NCI-H2081 (cell line): ENCODE results near the gene DUSP28.

ENCODE experiments used
- DNase-seq, 2 experiments: peaks; one replicate each; lab custom pipeline; 2025; lab: John Stamatoyannopoulos, UW

Gene DUSP28

DNA sequence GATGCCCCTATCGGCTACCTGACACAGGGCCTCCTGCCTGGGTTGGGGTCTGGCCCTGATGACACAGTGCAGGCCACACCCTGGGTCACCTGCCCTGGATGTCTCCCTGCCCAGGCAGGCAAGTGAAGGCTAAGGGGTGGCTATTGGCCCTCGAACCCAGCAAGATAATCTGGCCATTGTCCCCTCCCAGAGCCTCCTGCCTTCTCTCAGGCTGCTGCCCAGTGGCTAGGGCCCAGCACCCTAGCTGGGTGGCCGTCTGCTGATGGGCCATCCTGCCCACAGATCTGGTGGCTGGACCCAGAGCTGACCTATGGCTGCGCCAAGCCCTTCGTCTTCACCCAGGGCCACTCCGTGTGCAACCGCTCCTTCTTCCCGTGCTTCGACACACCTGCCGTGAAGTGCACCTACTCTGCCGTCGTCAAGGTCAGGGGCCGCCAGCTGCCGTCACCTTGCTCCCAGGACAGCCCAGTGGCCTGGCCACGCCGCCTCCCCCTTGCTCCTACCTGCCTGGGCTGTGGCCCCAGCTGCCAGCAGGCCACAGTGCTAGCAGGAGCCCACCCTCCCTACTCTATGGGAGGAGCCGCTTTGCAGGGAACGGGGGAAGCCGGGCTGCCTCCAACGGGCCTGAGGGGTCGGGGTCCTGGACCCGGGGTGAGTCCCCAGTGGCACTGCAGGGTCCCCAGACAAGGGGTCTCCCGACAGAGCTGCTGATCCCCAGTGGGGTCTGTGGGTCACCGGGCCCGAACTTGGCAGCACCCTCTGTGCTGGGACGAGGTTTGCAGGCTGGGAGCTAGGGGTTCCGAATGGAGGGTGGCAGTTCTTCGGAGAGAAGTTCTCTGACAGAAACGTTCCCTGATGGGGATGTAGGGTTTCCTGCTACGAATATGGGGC is 12.2 kb downstream of the DUSP28 start:
- no peak for DNase-seq

DNA sequence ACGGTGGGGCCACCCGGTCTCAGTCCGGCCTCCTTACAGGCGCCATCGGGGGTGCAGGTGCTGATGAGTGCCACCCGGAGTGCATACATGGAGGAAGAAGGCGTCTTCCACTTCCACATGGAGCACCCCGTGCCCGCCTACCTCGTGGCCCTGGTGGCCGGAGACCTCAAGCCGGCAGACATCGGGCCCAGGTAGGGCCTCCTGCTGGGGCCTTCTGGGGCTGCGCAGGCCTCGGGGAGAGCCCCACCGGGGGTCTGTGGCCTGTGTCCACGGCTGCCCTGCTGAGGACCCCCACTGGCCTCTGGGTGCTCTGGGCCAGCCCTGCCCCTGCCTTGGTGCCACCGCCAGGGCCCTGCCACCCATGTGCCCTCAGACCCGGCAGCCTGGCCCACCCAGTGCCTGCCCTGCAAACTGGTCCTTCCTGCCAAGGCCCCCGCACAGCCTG is 12.9 kb downstream of the DUSP28 start:
- DNase-seq: no peak

DNA sequence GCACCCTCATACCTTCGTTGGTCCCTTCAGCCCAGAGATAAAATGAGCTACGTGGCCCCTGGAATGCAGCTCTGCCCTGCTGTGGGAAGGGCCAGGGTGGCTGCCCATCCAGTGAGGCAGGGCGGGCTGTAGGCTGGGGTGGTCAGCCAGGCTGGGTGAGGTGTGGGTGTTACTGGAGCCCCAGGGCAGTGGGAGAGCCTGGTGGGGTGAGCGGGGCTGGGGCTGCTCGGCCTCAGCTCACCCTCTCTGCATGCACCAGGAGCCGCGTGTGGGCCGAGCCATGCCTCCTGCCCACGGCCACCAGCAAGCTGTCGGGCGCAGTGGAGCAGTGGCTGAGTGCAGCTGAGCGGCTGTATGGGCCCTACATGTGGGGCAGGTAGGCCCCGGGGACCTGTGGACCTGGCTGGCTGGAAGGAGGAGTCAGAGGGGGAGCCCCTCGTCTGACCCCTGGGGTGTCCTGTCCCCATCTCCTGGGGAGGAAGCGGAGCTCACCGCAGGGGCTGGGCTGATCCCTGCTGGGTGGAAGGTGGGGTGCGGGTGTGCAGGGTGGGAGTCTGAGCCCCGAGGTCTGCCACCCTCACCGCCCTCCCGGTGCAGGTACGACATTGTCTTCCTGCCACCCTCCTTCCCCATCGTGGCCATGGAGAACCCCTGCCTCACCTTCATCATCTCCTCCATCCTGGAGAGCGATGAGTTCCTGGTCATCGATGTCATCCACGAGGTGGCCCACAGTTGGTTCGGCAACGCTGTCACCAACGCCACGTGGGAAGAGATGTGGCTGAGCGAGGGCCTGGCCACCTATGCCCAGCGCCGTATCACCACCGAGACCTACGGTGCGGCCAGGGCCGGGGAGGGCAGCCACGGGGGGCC is 13.6 kb downstream of the DUSP28 start:
- DNase-seq: no peak

DNA sequence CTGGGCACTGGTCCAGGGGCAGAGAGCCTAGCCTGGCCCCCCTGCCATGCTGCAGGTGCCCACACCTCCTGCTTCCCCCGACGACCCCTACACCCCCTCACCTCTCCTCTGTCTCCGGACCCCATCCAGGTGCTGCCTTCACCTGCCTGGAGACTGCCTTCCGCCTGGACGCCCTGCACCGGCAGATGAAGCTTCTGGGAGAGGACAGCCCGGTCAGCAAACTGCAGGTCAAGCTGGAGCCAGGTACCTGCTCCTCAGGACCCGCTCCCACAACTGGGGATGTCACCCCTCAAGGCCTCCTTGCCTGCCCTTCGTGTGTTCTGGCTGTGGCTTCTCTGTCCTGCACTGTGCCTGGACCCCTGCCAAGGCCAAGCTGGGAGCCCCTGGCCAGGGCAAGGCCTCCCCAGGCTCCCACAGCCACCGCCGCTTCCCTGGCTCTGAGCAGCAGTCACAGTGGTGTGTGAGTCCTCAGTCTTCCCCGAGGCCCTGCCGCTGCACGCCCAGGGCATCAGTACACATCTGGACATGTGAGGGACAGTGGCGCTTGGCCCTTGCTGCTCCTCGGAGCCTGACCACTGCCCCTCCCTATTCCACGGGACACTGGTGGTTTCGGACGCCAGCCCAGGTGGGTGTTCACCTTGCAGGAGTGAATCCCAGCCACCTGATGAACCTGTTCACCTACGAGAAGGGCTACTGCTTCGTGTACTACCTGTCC is 14.4 kb downstream of the DUSP28 start:
- no peak for DNase-seq

DNA sequence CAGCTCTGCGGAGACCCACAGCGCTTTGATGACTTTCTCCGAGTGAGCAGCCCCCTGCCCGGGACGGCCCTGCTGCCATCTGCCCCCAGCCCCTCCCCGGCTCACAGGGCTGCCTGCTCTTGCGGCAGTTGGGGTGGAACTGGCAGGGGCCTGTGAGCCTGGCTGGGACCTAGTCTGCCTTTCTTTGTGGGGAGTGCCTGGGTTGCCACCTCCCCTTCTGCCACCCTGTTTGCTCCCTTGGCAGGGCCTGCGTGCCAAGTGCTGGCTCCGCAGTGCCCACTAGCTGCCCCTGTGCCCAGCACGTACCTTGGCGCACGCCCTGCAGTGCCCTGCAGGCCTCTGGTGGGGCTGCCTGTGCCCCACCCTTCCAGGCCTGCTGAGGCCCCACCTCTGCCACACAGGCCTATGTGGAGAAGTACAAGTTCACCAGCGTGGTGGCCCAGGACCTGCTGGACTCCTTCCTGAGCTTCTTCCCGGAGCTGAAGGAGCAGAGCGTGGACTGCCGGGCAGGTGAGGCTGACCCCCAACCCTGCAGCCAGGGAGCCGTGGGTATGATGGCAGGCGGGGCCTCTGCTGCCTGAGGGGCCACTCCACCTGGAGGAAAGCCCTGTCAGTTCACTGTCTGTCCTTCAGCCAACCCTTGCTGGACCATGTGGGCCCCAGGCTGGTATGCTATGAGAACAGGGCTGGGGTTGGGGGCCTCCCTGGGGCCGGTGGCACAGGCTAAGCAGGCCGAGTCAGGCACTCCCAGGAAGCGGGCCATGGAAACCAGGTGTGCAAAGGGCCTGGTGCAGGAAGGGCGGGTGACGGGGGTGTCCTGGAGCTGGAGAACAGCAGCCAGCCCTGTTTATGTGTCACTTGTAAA is 15.2 kb downstream of the DUSP28 start:
- DNase-seq: no peak

DNA sequence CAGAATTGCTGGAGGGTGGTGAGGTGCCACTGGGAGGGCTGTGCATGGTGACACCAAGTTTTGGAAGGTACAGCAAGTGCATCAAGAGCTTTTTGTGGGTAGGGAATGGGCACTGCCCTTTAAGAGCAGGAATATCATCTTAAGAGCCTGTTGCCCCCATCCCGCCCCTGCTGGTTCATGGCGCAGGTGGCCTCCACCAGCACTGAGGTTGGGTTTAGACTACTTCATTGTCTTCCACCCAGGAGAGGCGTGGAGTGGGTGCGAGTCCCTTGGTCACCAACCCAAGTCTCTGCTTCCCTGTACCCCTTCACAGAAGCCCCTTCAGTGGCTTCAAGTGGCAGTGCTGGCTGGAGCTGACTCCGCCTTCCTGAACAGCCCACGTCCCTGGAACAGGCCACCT is 15.9 kb downstream of the DUSP28 start:
- DNase-seq: no peak

DNA sequence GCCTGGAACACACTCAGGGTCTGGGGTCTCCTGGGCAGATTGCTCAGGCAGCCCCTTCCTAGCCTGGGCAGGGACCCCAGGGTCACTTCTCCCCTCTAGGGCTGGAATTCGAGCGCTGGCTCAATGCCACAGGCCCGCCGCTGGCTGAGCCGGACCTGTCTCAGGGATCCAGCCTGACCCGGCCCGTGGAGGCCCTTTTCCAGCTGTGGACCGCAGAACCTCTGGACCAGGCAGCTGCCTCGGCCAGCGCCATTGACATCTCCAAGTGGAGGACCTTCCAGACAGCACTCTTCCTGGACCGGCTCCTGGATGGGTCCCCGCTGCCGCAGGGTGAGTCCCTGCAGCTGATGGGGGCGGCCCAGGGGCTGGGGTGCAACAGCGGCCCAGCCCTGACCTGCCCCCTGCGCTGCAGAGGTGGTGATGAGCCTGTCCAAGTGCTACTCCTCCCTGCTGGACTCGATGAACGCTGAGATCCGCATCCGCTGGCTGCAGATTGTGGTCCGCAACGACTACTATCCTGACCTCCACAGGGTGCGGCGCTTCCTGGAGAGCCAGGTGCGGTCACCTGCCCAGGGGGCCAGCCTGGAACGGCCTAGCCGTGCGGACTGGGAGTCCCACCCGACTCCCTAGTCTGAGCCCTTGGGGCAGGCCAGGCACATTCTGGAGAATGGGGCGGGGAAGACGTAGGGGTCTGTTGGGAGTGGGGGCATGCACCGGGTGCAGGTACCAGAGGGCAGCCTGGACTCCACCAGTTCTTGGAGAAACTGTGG is 16.5 kb downstream of the DUSP28 start:
- no peak for DNase-seq

DNA sequence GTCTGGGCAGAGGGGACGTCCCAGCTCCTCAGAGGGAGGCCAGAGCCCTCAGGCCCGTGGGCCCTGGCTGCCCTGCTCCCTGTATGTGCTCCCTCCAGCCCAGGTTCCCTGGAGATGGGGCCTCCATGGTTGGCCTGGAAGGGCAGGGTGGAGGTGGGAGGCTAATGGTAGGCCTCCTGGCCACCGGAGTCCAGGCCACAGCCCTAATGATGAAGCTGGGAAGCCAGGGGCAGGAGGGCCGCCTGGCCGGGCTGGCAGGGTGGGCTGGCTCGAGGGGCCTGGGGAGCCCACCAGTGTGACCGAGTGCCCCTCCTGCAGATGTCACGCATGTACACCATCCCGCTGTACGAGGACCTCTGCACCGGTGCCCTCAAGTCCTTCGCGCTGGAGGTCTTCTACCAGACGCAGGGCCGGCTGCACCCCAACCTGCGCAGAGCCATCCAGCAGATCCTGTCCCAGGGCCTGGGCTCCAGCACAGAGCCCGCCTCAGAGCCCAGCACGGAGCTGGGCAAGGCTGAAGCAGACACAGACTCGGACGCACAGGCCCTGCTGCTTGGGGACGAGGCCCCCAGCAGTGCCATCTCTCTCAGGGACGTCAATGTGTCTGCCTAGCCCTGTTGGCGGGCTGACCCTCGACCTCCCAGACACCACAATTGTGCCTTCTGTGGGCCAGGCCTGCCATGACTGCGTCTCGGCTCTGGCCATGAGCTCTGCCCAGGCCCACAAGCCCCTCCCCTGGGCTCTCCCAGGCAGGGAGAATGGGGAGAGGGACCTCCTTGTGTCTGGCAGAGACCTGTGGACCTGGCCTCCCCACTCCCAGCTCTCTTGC is 17.3 kb downstream of the DUSP28 start:
- no peak for DNase-seq

DNA sequence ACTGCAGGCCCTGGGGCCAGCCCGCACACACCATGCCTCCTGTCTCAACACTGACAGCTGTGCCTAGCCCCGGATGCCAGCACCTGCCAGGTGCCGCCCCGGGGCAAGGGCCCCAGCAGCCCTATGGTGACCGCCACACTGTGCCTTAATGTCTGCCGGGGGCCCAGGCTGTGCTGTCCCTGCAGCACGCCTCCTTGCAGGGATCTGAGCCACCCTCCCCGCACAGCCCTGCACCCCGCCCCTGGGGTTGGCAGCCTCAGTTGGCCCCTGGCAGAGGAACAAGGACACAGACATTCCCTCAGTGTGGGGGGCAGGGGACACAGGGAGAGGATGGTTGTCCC is 17.9 kb downstream of the DUSP28 start:
- DNase-seq: no peak

DNA sequence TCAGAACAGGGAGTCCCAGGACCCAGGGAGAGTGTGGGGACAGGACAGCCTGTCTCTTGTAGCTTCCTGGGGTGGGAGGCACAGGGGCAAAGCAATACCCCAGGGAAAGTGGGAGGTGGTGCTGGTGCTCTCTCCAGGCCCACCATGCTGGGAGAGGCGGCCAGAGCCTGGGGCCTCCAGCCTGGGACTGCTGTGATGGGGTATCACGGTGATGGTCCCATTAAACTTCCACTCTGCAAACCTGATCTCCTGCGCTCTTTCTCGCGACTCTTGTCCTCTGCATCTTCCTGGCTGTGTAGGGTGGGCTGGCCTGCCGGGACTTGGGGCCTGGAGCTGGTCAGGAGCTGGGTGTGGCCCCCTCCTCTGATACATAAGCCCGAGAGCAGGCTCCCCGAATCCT is 18.3 kb downstream of the DUSP28 start:
- no peak for DNase-seq

DNA sequence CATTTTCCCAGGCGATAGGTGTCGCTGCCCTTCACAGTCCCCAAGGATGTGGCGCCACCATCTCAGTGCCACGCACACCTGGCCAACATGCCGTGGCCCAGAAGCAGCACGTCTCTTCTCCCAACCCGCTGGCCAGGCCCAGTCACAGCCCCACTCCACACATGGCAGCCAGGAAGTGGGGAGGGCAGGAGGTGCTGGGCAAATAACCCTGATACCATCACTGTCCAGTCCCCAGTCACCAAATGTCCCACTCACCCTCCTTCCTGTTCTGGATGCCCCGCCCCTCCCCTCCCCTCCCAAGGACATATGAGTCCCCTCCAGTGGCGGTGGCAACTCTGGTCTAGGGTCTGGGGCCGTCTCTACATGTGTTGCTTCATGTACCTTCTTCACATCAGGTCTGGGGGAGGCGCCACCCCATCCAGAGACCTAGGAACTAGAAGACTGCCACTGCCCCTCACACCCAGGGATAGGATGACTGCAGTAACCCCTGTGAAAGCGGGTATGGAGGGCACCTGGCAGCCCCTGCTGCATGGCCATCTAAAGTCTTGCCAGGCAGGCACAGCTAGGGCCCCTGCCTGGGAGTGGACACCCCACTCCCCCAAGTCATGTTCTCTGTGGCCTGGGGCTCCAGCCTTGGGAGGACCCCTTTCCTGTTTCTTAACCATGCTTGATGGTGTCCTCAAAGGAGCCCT is 19.1 kb downstream of the DUSP28 start:
- no peak for DNase-seq

DNA sequence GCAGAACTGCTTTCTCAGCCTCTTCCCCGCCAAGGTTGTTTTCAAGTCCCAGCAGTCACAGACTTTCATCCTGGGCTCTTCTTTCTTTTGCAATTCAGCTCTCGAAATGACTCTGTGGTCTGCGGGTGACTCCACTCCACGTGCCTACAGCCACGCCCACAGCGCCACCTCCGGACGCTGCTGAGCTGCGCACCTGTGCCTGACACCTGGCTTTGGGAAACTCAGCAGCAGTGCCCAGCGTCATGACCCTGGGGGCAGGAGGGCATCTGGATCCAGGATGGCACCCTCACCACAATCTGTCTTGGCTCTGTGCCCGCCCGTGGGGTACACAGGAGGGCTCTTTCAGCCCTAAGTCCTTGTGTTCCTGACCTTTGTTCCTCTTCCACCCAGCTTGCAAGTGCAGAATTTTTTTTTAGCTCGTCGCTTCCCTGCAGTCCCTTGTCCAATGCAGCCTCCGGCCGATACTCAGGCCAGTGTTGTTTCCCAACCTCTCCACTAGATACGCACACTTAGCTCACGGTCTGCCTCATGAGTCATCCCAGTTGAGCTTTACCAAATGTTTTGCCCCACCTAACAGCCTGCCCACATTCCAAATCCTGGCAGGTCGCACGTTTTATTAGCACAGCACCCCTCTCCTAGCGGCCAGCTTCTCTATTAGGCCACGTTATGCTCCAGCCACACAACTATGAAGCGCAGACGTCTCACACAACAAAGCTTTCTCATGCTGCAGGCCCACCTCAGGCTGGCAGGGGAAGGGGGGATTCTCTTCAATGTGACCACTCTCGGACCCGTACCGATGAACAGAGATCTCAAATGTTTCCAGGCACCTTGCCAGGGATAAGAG is 19.8 kb downstream of the DUSP28 start:
- no peak for DNase-seq

DNA sequence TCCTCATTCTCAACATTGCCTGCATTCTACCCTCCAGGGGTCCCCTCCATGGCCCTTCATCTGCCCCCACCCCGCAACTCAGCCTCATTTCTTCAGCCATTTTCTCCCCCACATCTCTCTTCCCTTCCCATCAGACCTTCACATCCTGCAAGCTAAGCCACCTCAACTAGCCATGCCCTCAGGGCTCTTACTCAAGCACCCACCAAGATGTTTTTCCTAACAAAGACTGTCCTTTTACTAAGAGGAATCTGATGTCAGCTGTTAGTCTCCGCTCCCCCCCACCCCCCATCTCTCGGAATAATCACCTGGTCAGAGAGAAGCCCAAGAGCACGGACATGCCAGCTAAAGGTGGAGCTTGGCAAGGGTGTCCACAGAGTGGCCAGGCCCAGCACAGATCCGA is 21.7 kb downstream of the DUSP28 start:
- no peak for DNase-seq

DNA sequence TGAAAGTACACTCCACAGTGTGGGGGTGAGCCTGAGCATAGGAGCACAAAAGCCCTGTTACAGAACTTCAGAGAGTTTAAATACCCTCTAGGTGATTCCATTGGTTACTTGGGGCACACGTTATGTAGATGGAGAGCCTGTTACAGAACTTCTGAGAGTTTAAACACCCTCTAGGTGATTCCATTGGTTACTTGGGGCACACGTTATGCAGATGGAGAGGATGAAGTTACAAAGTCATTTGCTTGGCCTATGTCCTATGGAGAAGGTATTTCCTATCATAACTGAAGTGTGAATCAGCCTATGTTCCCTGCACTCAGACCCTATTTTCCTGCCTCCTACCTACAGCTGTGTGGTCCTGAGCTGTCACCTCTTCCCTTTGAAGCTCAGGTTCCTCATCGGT is 22.6 kb downstream of the DUSP28 start:
- no peak for DNase-seq

DNA sequence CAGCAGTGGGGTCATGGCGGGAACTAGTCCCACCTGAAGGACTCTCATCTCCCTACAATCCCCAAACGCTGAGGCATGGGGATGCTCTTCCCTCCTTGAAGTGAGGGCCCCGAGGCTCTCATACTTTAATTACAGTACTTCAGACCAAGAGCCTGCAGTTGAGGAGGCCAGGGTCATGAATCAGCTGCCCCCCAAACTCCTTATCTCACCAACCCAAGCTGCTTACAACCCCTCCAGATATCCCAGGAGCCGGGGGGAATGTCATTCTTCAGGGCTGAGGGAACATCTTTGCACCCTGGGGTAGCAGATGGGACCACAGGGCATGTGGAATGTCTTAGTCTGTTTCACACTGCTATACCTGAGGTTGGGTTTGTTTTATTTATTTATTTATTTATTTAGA is 23.6 kb downstream of the DUSP28 start:
- DNase-seq: no peak

DNA sequence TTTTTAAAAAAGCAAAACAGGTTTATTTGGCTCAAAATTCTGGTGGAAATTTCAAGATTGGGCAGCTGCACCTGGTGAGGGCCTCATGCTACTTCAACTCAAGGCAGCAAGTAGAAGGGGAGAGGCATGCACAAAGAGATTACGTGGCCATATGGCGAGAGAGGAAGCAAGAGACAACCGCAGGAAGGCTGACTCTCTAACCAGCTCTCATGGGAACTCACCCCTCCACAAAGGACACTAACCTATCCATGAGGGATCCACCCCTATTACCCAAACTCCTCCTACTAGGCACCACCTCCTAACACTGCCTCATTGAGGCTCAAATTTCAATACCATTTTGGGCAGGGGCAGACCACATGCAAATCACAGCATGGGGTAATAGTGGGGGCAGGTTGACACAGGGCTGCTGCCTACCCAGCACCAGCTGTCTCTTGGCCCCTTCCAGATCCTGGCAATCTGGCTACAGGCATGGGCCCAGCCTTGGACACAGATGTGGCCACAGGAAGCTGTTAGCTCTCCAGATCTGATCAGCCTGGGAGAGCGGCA is 24.4 kb downstream of the DUSP28 start:
- DNase-seq: peak; percentile 24 to 41

DNA sequence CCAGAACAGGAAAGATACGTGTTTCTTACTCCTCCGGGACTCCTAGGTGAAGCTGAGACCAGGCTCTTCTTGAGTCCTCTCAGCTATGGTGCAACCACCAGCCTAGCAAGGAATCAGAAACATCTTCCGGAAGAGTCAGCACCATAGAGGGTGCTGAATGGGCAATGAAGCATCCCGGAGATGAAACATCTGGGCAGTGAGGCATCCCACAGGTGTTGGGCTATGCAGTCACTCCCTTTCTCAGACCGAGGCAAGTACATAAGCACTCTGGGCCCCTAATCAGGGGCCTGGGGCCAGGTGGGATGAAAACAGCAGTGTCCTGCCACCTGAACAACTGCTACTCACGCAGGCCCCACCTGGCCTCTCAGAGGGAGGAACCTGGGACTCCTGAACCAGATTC is 24.9 kb downstream of the DUSP28 start:
- no peak for DNase-seq

DNA sequence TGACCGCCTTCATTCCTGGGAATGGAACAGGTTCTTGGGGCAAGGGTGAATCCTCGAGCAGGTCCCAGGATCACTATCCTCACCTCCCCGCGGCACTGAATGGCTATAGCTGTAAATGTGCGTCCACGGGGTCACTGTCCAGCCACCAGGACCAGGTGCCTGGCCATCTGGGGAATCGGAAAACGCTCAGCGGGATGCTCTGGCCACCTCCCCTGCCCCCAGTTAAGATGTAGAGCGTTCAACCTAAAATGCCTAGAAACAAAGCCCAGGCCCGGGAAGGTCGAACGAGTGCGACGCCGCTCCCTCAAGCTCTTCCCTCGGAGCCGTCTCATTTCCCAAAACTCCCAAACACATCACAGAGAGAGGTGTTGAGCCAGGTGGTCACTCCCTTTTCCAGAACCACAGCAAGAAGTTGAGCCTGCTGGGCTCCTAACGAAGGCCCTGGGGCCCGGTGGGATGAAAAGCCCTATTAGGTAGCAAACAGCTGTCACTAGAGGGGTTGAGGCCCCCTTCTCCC is 25.6 kb downstream of the DUSP28 start:
- DNase-seq: no peak
